ENCODE measurements around the gene GRXCR2. TPM values are rescaled to one million over a fixed set of nuclear protein-coding genes. Genes with fewer than 3 reads are reported as not detected.

Gene GRXCR2
- total and polyA plus RNA-seq, 2 of the 13 experiments (the other 11 are each of a cell fraction or from before 2014, with no cell fraction given) = not detected

DNA sequence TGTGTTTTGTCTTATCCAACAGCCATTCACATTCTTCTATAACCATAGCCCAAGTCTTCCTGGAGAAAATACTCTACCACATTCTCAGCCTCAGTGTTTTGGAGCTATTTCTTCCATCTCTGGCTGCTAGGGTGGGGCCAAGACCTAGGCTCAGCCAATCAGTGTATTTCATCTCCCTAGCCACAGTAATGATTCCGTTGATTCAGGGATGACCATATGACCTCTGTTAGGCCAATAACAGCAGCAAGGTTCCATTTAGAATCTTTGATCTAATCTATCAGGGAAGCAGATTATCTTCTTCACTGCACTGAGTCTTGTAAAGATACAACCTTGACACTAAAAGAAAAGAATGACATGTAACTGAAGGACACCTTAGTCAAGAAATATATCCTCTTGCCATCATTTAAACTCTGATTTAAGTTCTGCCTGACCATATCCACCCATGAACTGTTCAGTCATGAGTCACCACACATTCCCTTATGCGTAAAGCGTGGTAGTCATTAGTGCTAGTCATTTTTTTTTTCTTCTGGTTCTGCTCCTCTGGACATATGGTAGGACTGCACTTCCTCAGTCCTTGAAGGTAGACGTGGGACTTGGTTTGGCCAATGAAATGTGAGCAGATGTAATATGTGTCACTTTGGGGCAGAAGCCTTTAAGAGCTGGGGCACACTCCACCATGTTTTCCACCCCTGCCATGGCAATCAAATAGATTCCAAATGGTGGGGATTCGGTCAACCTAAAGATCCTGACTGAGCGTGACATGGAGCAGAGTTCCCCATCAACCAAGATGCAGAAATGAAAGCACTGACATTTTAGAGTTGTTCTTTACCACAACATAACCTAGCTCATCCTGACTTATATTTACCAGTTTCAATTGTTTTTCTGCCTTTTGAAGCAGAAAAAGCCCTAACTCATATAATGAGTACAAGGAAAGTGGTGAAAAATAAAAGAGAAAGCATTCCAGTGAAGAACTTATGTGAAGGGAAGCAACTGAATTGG lies 25.0 kb downstream of the GRXCR2 start:
- Histone ChIP-seq H3K4me1 (ENCODE audit: insufficient read depth, low read length) (no peaks in the 10 kb centered on the region), H3K79me2 (ENCODE audit: insufficient read depth, low read length) (no peaks in the 10 kb centered on the region), H3K9me3 (ENCODE audit: low read length) (no peaks in the 10 kb centered on the region), H3K27ac (ENCODE audit: extremely low read length, insufficient read depth, low read length) (no peak overlapping the region), H3K4me2 (ENCODE audit: low read depth, low read length) (no peak overlapping the region), H4K20me1 (ENCODE audit: insufficient read depth, low read length) (no peaks in the 10 kb centered on the region), H2AFZ (ENCODE audit: low read length) (no peak overlapping the region), H3K27me3 (ENCODE audit: control insufficient read depth in 1 of 2, insufficient read depth in 2 of 2, low read length in 2 of 2) (0 out of 5 replicates have a peak, but pooled peaks cover 0 to 2% of the 10 kb centered on the region in 2 experiments), H3K36me3 (replicated peaks in 1 of 2; ENCODE audit: control insufficient read depth in 1 of 2, insufficient read depth in 2 of 2, low read length in 2 of 2) (no peaks in the 10 kb centered on the region), H3K4me3 (replicated peaks in 1 of 3; ENCODE audit: insufficient read depth in 1 of 3, low read depth in 2 of 3, low read length in 3 of 3) (no peak overlapping the region), H3K9ac (ENCODE audit: insufficient read depth, low read depth, low read length) (no peak overlapping the region)
- BruUV-seq (replicated peaks) = no TSS peak
- ChIA-PET POLR2A (no interaction called here), CTCF (ENCODE audit: low intra/inter-chr PET ratio, low total read pairs) (no interaction called here)
- FAIRE-seq (no peak), DNase-seq (ENCODE audit: low spot score) (no peak), ATAC-seq (no peak)
- 30% methylated on average over 6 of the region's 6 CpGs for WGBS (ENCODE audit: low lambda C conversion rate)
- intact Hi-C loops (cut with micrococcal nuclease; ENCODE audit: unreplicated experiment) = no loop called here
- in situ Hi-C loops (cut with HindIII; ENCODE audit: extremely low pct_ligation_motif_present, low pct_unique_long_range_greater_than_20kb) = no loop called here
- TF ChIP-seq, protein P1, sequence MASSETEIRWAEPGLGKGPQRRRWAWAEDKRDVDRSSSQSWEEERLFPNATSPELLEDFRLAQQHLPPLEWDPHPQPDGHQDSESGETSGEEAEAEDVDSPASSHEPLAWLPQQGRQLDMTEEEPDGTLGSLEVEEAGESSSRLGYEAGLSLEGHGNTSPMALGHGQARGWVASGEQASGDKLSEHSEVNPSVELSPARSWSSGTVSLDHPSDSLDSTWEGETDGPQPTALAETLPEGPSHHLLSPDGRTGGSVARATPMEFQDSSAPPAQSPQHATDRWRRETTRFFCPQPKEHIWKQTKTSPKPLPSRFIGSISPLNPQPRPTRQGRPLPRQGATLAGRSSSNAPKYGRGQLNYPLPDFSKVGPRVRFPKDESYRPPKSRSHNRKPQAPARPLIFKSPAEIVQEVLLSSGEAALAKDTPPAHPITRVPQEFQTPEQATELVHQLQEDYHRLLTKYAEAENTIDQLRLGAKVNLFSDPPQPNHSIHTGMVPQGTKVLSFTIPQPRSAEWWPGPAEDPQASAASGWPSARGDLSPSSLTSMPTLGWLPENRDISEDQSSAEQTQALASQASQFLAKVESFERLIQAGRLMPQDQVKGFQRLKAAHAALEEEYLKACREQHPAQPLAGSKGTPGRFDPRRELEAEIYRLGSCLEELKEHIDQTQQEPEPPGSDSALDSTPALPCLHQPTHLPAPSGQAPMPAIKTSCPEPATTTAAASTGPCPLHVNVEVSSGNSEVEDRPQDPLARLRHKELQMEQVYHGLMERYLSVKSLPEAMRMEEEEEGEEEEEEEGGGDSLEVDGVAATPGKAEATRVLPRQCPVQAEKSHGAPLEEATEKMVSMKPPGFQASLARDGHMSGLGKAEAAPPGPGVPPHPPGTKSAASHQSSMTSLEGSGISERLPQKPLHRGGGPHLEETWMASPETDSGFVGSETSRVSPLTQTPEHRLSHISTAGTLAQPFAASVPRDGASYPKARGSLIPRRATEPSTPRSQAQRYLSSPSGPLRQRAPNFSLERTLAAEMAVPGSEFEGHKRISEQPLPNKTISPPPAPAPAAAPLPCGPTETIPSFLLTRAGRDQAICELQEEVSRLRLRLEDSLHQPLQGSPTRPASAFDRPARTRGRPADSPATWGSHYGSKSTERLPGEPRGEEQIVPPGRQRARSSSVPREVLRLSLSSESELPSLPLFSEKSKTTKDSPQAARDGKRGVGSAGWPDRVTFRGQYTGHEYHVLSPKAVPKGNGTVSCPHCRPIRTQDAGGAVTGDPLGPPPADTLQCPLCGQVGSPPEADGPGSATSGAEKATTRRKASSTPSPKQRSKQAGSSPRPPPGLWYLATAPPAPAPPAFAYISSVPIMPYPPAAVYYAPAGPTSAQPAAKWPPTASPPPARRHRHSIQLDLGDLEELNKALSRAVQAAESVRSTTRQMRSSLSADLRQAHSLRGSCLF (CRISPR knock-in tag; IDR thresholded peaks at IDR 0.05; ENCODE audit: borderline replicate concordance) = no peak
- TF ChIP-seq PRPF4 (IDR thresholded peaks at IDR 0.05; ENCODE audit: low read depth, low read length, poor library complexity, severe bottlenecking) (no peak), ZNF253 (CRISPR knock-in tag; IDR thresholded peaks at IDR 0.05; ENCODE audit: borderline replicate concordance) (no peak), TSC22D2 (CRISPR knock-in tag; IDR thresholded peaks at IDR 0.05; ENCODE audit: borderline replicate concordance) (no peak), SPEN (CRISPR knock-in tag; IDR thresholded peaks at IDR 0.05; ENCODE audit: low read depth) (no peak), HOXD1 (CRISPR knock-in tag; IDR thresholded peaks at IDR 0.05) (no peak)
- TF ChIP-seq, protein P2, sequence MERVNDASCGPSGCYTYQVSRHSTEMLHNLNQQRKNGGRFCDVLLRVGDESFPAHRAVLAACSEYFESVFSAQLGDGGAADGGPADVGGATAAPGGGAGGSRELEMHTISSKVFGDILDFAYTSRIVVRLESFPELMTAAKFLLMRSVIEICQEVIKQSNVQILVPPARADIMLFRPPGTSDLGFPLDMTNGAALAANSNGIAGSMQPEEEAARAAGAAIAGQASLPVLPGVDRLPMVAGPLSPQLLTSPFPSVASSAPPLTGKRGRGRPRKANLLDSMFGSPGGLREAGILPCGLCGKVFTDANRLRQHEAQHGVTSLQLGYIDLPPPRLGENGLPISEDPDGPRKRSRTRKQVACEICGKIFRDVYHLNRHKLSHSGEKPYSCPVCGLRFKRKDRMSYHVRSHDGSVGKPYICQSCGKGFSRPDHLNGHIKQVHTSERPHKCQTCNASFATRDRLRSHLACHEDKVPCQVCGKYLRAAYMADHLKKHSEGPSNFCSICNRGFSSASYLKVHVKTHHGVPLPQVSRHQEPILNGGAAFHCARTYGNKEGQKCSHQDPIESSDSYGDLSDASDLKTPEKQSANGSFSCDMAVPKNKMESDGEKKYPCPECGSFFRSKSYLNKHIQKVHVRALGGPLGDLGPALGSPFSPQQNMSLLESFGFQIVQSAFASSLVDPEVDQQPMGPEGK (CRISPR knock-in tag; IDR thresholded peaks at IDR 0.05) = no peak
- TF ChIP-seq, protein P3, sequence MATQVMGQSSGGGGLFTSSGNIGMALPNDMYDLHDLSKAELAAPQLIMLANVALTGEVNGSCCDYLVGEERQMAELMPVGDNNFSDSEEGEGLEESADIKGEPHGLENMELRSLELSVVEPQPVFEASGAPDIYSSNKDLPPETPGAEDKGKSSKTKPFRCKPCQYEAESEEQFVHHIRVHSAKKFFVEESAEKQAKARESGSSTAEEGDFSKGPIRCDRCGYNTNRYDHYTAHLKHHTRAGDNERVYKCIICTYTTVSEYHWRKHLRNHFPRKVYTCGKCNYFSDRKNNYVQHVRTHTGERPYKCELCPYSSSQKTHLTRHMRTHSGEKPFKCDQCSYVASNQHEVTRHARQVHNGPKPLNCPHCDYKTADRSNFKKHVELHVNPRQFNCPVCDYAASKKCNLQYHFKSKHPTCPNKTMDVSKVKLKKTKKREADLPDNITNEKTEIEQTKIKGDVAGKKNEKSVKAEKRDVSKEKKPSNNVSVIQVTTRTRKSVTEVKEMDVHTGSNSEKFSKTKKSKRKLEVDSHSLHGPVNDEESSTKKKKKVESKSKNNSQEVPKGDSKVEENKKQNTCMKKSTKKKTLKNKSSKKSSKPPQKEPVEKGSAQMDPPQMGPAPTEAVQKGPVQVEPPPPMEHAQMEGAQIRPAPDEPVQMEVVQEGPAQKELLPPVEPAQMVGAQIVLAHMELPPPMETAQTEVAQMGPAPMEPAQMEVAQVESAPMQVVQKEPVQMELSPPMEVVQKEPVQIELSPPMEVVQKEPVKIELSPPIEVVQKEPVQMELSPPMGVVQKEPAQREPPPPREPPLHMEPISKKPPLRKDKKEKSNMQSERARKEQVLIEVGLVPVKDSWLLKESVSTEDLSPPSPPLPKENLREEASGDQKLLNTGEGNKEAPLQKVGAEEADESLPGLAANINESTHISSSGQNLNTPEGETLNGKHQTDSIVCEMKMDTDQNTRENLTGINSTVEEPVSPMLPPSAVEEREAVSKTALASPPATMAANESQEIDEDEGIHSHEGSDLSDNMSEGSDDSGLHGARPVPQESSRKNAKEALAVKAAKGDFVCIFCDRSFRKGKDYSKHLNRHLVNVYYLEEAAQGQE (IDR thresholded peaks at IDR 0.05; ENCODE audit: borderline replicate concordance in 1 of 2, low read depth in 1 of 2, low read length in 2 of 2) = no peak
